Measurements from ENCODE around the gene RABEP1. TPM values are rescaled to one million over a fixed set of nuclear protein-coding genes. Genes with fewer than 3 reads are reported as not detected.

RABEP1 gene
- total and polyA plus RNA-seq, 9 of the 15 experiments (the other 6 are each of a cell fraction or from before 2014, with no cell fraction given) = 8.2 to 38.9 (median 30.3) TPM

GRCh38 chr17:5262416-5262991 is 19.6 kb upstream of the RABEP1 start:
- intact Hi-C loops (cut with micrococcal nuclease) (no loop called here), in situ Hi-C loops (cut with MboI) (no loop called here)
- 0% methylated on average over 2 of the region's 2 CpGs for WGBS (ENCODE audit: insufficient coverage, low coverage, missing lambda C conversion rate)
- no peaks in the 10 kb centered on the region for H3K79me2 ChIP-seq (ENCODE audit: control insufficient read depth, insufficient read depth, low read length)
- no TSS peak for BruUV-seq (replicated peaks)
- ChIA-PET POLR2A (interaction anchor here (0.7 kb wide), 1 partner anchor 19 kb away, joined by 4 read pairs; the partner anchor contains the start of gene RABEP1), CTCF (ENCODE audit: low intra/inter-chr PET ratio) (no interaction called here)
- H3K36me3 ChIP-seq (ENCODE audit: control insufficient read depth, insufficient read depth, low read length) = no peaks in the 10 kb centered on the region
- H3K27ac ChIP-seq (ENCODE audit: extremely low read depth, low read depth, low read length) = no peak overlapping the region
- peaks cover 0 to 6% of the 10 kb centered on the region in 2 experiments; a peak in 2 of 5 replicates for H3K27me3 ChIP-seq (ENCODE audit: control insufficient read depth in 2 of 2, insufficient read depth in 2 of 2, low read length in 2 of 2)
- no peak overlapping the region for H3K9ac ChIP-seq (ENCODE audit: insufficient read depth in 1 of 2, low read depth in 2 of 2, low read length in 2 of 2)
- H3K4me2 ChIP-seq (ENCODE audit: insufficient read depth, low read length) = no peak overlapping the region
- DNase-seq (ENCODE audit: extremely low read depth in 1 of 4, low spot score in 3 of 4) = no peak
- H3K9me1 ChIP-seq (ENCODE audit: control insufficient read depth, insufficient read depth, low read length) = no peaks in the 10 kb centered on the region
- ATAC-seq = no peak
- H3K4me1 ChIP-seq (replicated peaks in 1 of 2; ENCODE audit: control insufficient read depth in 2 of 2, insufficient read depth in 2 of 2, low read length in 2 of 2) = no peaks in the 10 kb centered on the region
- no peak overlapping the region for H2AFZ ChIP-seq (ENCODE audit: low read depth, low read length)
- no peak for FAIRE-seq
- no peaks in the 10 kb centered on the region for H3K9me3 ChIP-seq (replicated peaks; ENCODE audit: control insufficient read depth, insufficient read depth, low read depth, low read length)
- no peak overlapping the region for H3K4me3 ChIP-seq
- no peak for TF ChIP-seq THRB (CRISPR knock-in tag; conservative IDR thresholded peaks at IDR 0.05)
- TF ChIP-seq ZNF324 (CRISPR knock-in tag; IDR thresholded peaks at IDR 0.05) = no peak
- no peak for TF ChIP-seq HES1 (IDR thresholded peaks at IDR 0.05; ENCODE audit: low read depth)
- TF ChIP-seq PHB (CRISPR knock-in tag; IDR thresholded peaks at IDR 0.05) = no peak
- TF ChIP-seq CUX1 (CRISPR knock-in tag; IDR thresholded peaks at IDR 0.05) = no peak
- no peaks in the 10 kb centered on the region for H4K20me1 ChIP-seq (replicated peaks; ENCODE audit: control insufficient read depth, insufficient read depth, low read length)

Measured in K562 (cell line).